Chondrocyte (in vitro differentiated cells): ENCODE results near the gene NFRKB. TPM values are rescaled to one million over a fixed set of nuclear protein-coding genes. Genes with fewer than 3 reads are reported as not detected.

Source experiments
- DNase-seq: peaks from one replicate; pipeline ENCODE4 v3.0.0; 2021; ENCODE audit warnings: mixed read lengths, low spot score
- H3K27ac Mint-ChIP-seq: one replicate; pipeline ENCODE4 v1.8.0; 2021; ENCODE audit warnings: mild to moderate bottlenecking, moderate library complexity, mixed read lengths; ENCODE audit not compliant: unreplicated experiment
- H3K27me3 Mint-ChIP-seq: 2 replicates; pipeline ENCODE4 v1.8.0; 2021; ENCODE audit warnings: low read depth, mixed read lengths
- H3K36me3 Mint-ChIP-seq: 2 replicates; pipeline ENCODE4 v1.8.0; 2021; ENCODE audit warnings: low read depth, mixed read lengths
- H3K4me1 Mint-ChIP-seq: 2 replicates; pipeline ENCODE4 v1.8.0; 2021; ENCODE audit warnings: low read depth, mild to moderate bottlenecking, mixed read lengths
- H3K4me3 Mint-ChIP-seq: one replicate; pipeline ENCODE4 v1.8.0; 2021; ENCODE audit warnings: mild to moderate bottlenecking, moderate library complexity, mixed read lengths; ENCODE audit not compliant: unreplicated experiment
- H3K9me3 Mint-ChIP-seq: 2 replicates; pipeline ENCODE4 v1.8.0; 2021; ENCODE audit warnings: low read depth, mixed read lengths
- CTCF ChIP-seq: fragments of 200-600 bp; sonication (generic); IDR thresholded peaks from 2 replicates; pipeline ENCODE4 v1.5.0; 2021; ENCODE audit warnings: antibody characterized with exemption, mild to moderate bottlenecking, moderate library complexity
- total RNA-seq: library from RNA; stranded (reverse); gene quantifications from 3 replicates; pipeline ENCODE4 v1.2.1, GENCODE V29; 2021

NFRKB gene
- total RNA-seq, 1 donor from 2014 or later = 21.2 TPM

- no peaks in the 10 kb centered on the region for H3K9me3 Mint-ChIP-seq
- peaks cover 25% of the 10 kb centered on the region for H3K36me3 Mint-ChIP-seq
- no peak for DNase-seq
- H3K27me3 Mint-ChIP-seq = no peaks in the 10 kb centered on the region
- no peak overlapping the region for H3K27ac Mint-ChIP-seq
- H3K4me1 Mint-ChIP-seq = no peaks in the 10 kb centered on the region
- TF ChIP-seq CTCF = no peak
- no peak overlapping the region for H3K4me3 Mint-ChIP-seq
These were observed 35.4 kb upstream of the NFRKB start for GRCh38 chr11:129930743-129931142.

- TF ChIP-seq CTCF = no peak
- Mint-ChIP-seq H3K36me3 (peaks cover 25% of the 10 kb centered on the region), H3K27me3 (no peaks in the 10 kb centered on the region), H3K27ac (no peak overlapping the region), H3K4me1 (no peaks in the 10 kb centered on the region), H3K9me3 (no peaks in the 10 kb centered on the region), H3K4me3 (no peak overlapping the region)
- DNase-seq = no peak
These were observed 34.9 kb upstream of the NFRKB start for GRCh38 chr11:129930296-129930695.

DNA sequence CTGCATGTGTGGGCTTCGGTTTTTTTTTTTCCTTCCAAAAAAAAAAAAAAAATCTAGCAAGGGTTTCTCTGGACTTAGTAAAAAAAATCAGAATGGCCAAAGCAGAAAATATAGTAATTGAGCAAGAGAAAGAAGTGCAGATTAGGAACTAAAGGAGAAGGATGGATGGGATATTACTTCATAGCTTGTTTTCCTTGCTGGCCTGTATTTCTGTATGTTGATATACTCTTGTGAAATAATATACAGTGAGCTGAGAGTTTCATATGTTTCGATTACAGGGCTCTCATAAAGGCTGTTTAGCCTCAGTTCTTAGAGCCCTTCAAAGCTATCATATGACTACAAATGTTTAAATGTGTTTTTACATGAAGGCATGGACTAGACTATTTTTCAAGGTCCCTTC, 34.3 kb upstream of the NFRKB start:
- H3K9me3 Mint-ChIP-seq = no peaks in the 10 kb centered on the region
- H3K4me1 Mint-ChIP-seq = no peaks in the 10 kb centered on the region
- no peaks in the 10 kb centered on the region for H3K27me3 Mint-ChIP-seq
- no peak overlapping the region for H3K4me3 Mint-ChIP-seq
- H3K27ac Mint-ChIP-seq = no peak overlapping the region
- no peak for DNase-seq
- TF ChIP-seq CTCF = no peak
- peaks cover 25% of the 10 kb centered on the region for H3K36me3 Mint-ChIP-seq

DNA sequence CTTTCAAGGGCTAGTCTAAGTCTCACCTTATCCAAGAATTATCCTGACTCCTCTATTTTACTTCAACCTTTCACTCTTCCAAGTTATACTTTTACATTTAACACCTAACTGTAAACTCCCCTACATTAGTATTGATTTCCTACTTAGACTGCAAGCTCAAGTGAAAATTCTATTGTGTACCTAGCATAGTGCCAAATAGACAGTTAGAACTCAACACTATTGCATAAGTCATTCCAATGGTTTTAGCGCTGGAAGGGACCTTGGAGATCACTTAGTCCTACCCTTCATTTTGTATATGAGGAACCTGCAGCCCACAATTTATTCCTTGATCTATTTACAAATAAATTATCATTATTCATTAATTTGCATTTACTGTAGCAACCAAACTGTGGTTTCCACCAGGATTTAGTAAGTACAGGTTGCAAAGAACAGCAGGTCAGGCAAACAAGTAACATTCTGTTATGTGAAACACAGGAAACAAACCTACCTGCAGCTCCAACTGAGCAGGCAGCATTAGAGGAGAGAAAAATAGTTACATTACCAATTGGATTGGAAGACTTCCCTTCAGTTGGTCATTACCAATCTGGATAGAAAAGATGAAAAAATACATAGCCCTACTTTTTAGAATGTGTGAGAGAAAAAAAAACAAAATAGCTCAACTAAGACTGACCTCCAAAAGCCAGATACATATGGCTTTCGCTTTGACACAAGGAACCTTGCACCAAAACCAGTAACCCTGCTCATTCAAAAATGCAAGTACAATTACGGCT, 33.7 kb upstream of the NFRKB start:
- Mint-ChIP-seq H3K4me3 (no peak overlapping the region), H3K36me3 (peaks cover 22% of the 10 kb centered on the region), H3K9me3 (no peaks in the 10 kb centered on the region), H3K27ac (no peak overlapping the region), H3K4me1 (no peaks in the 10 kb centered on the region), H3K27me3 (no peaks in the 10 kb centered on the region)
- no peak for DNase-seq
- TF ChIP-seq CTCF = no peak

- peaks cover 21% of the 10 kb centered on the region for H3K36me3 Mint-ChIP-seq
- H3K4me3 Mint-ChIP-seq = no peak overlapping the region
- H3K9me3 Mint-ChIP-seq = no peaks in the 10 kb centered on the region
- TF ChIP-seq CTCF = no peak
- no peaks in the 10 kb centered on the region for H3K27me3 Mint-ChIP-seq
- H3K4me1 Mint-ChIP-seq = peaks cover 3% of the 10 kb centered on the region
- no peak for DNase-seq
- no peak overlapping the region for H3K27ac Mint-ChIP-seq
These were observed 27.3 kb upstream of the NFRKB start for GRCh38 chr11:129922674-129923073.
